ENCODE results near the gene FGF14.

Gene FGF14

GRCh38 chr13:101700598-101700997, 701.2 kb downstream of the FGF14 start:
- no peak for DNase-seq

GRCh38 chr13:101698400-101698799, 703.4 kb downstream of the FGF14 start:
- DNase-seq = no peak

GRCh38 chr13:101697745-101698144, 704.1 kb downstream of the FGF14 start:
- no peak for DNase-seq

GRCh38 chr13:101695870-101696516, 705.9 kb downstream of the FGF14 start:
- no peak for DNase-seq

- no peak for DNase-seq
Measured at GRCh38 chr13:101691341-101691860, 710.4 kb downstream of the FGF14 start.

- no peak for DNase-seq
Measured at GRCh38 chr13:101690871-101691270, 711.0 kb downstream of the FGF14 start.

GRCh38 chr13:101686003-101686402, 715.8 kb downstream of the FGF14 start:
- no peak for DNase-seq

GRCh38 chr13:101681834-101682233, 720.0 kb downstream of the FGF14 start:
- DNase-seq = no peak

GRCh38 chr13:101673360-101674105, 728.3 kb downstream of the FGF14 start:
- no peak for DNase-seq

GRCh38 chr13:101661839-101662238, 740.0 kb downstream of the FGF14 start:
- no peak for DNase-seq
